ENCODE results near the gene GATB.

GRCh38 chr4:151656058-151656457 lies 104.7 kb downstream of the GATB start:
- TF ChIP-seq CTCF (optimal IDR thresholded peaks at IDR 0.05 in 1 of 3, IDR thresholded peaks at IDR 0.05 in 1 of 3, conservative IDR thresholded peaks at IDR 0.05 in 1 of 3; ENCODE audit: extremely low read depth in 1 of 3, insufficient read depth in 2 of 3, low read length in 3 of 3) (no peak), EZH2 (IDR thresholded peaks at IDR 0.05; ENCODE audit: low read length) (no peak)

Measured in keratinocyte (primary cell).